Activated B cell treated with CpG ODN at 0.5 μM for 24 hours (primary cell): Measurements from ENCODE around the gene PTK7. TPM values are rescaled to one million over a fixed set of nuclear protein-coding genes. Genes with fewer than 3 reads are reported as not detected.

Experiments used
- ATAC-seq: fragments of 200-7000 bp; cut with Tn5 transposase; one replicate; pipeline ENCODE4 v1.10.0; 2021; ENCODE audit warnings: low read depth, mild to moderate bottlenecking, moderate library complexity
- CTCF ChIA-PET: fragments of 350-600 bp; sonication (Branson Sonifier 250); formaldehyde crosslinking; loops from one replicate; lab custom pipeline; 2021; ENCODE audit warnings: antibody characterized with exemption; lab: Charles Lee
- POLR2A ChIA-PET: fragments of 350-600 bp; sonication (Branson Sonifier 250); formaldehyde crosslinking; loops from one replicate; lab custom pipeline; 2021; ENCODE audit warnings: antibody characterized with exemption; lab: Charles Lee
- DNase-seq: peaks from one replicate; pipeline ENCODE4 v3.0.0; 2022
- H3K27ac Mint-ChIP-seq: one replicate; pipeline ENCODE4 v1.8.0; 2020; ENCODE audit warnings: mixed read lengths
- H3K27me3 Mint-ChIP-seq: one replicate; pipeline ENCODE4 v1.8.0; 2021; ENCODE audit warnings: mixed read lengths
- H3K36me3 Mint-ChIP-seq: one replicate; pipeline ENCODE4 v1.8.0; 2021; ENCODE audit warnings: low read depth, mixed read lengths
- H3K4me1 Mint-ChIP-seq: one replicate; pipeline ENCODE4 v1.8.0; 2021; ENCODE audit warnings: mixed read lengths
- H3K4me3 Mint-ChIP-seq: one replicate; pipeline ENCODE4 v1.8.0; 2020; ENCODE audit warnings: mild to moderate bottlenecking, mixed read lengths
- H3K9me3 Mint-ChIP-seq: one replicate; pipeline ENCODE4 v1.8.0; 2020; ENCODE audit warnings: mixed read lengths
- CTCF ChIP-seq: fragments of 200-600 bp; IDR thresholded peaks from one replicate; pipeline ENCODE4 v1.8.0; 2022; ENCODE audit warnings: antibody characterized with exemption, mild to moderate bottlenecking
- intact Hi-C: fragments of 100-400 bp; cut with micrococcal nuclease; formaldehyde crosslinking; loops from one replicate; pipeline ENCODE4 v1.15.1; 2024
- total RNA-seq: library from RNA; stranded (reverse); gene quantifications from 2 replicates; pipeline ENCODE4 v1.2.3, GENCODE V29; 2022

PTK7 gene
- total RNA-seq, 1 donor from 2014 or later: 0.82 TPM

- intact Hi-C loops: no loop called here
- POLR2A ChIA-PET: no interaction called here
- Mint-ChIP-seq H3K27me3 (no peaks in the 10 kb centered on the region), H3K36me3 (peaks cover 60% of the 10 kb centered on the region), H3K4me1 (peaks cover 24% of the 10 kb centered on the region), H3K9me3 (no peaks in the 10 kb centered on the region), H3K4me3 (no peak overlapping the region), H3K27ac (no peak overlapping the region)
- DNase-seq (no peak), ATAC-seq (no peak)
- CTCF ChIA-PET: no interaction called here
- no peak for TF ChIP-seq CTCF
These were observed 111.7 kb downstream of the PTK7 start for GRCh38 chr6:43187821-43188220.

GRCh38 chr6:43188426-43188825 is 112.3 kb downstream of the PTK7 start:
- ATAC-seq (no peak), DNase-seq (no peak)
- intact Hi-C loops: no loop called here
- CTCF ChIA-PET: no interaction called here
- Mint-ChIP-seq H3K9me3 (no peaks in the 10 kb centered on the region), H3K27me3 (no peaks in the 10 kb centered on the region), H3K27ac (no peak overlapping the region), H3K4me3 (no peak overlapping the region), H3K4me1 (peaks cover 18% of the 10 kb centered on the region), H3K36me3 (peaks cover 66% of the 10 kb centered on the region)
- POLR2A ChIA-PET: interaction anchor here (1.1 kb wide), 1 partner anchor 14 kb away, joined by 3 read pairs; no protein-coding TSS in a partner anchor
- no peak for TF ChIP-seq CTCF

- no peak for ATAC-seq
- H3K36me3 Mint-ChIP-seq: peaks cover 70% of the 10 kb centered on the region
- no peak for DNase-seq
- ChIA-PET POLR2A (interaction anchor here (1.1 kb wide), 1 partner anchor 15 kb away, joined by 3 read pairs; no protein-coding TSS in a partner anchor), CTCF (interaction anchor here (0.6 kb wide), 1 partner anchor 209 kb away, joined by 6 read pairs; no protein-coding TSS in a partner anchor)
- H3K27ac Mint-ChIP-seq: no peak overlapping the region
- no peaks in the 10 kb centered on the region for H3K9me3 Mint-ChIP-seq
- no peak overlapping the region for H3K4me3 Mint-ChIP-seq
- no peak for TF ChIP-seq CTCF
- peaks cover 9% of the 10 kb centered on the region for H3K4me1 Mint-ChIP-seq
- intact Hi-C loops: no loop called here
- no peaks in the 10 kb centered on the region for H3K27me3 Mint-ChIP-seq
These were observed 113.7 kb downstream of the PTK7 start for GRCh38 chr6:43189776-43190304.

GRCh38 chr6:43192911-43193310 is 116.8 kb downstream of the PTK7 start:
- no peak for TF ChIP-seq CTCF
- POLR2A ChIA-PET: no interaction called here
- ATAC-seq (no peak), DNase-seq (no peak)
- H3K9me3 Mint-ChIP-seq: no peaks in the 10 kb centered on the region
- intact Hi-C loops: loop anchor here (1.0 kb wide), 1 partner anchor 11 kb away; the partner anchor contains the start of gene CUL9
- H3K27ac Mint-ChIP-seq: no peak overlapping the region
- no peak overlapping the region for H3K4me3 Mint-ChIP-seq
- CTCF ChIA-PET: no interaction called here
- peaks cover 3% of the 10 kb centered on the region for H3K4me1 Mint-ChIP-seq
- H3K36me3 Mint-ChIP-seq: peaks cover 70% of the 10 kb centered on the region
- H3K27me3 Mint-ChIP-seq: no peaks in the 10 kb centered on the region

GRCh38 chr6:43193929-43194328 is 117.8 kb downstream of the PTK7 start:
- POLR2A ChIA-PET: interaction anchor here (0.6 kb wide), 1 partner anchor 303 kb away, joined by 4 read pairs; no protein-coding TSS in a partner anchor
- DNase-seq (no peak), ATAC-seq (no peak)
- peaks cover 3% of the 10 kb centered on the region for H3K4me1 Mint-ChIP-seq
- H3K27ac Mint-ChIP-seq: no peak overlapping the region
- intact Hi-C loops: no loop called here
- H3K27me3 Mint-ChIP-seq: no peaks in the 10 kb centered on the region
- no peaks in the 10 kb centered on the region for H3K9me3 Mint-ChIP-seq
- H3K36me3 Mint-ChIP-seq: peaks cover 66% of the 10 kb centered on the region
- no peak overlapping the region for H3K4me3 Mint-ChIP-seq
- TF ChIP-seq CTCF: no peak
- CTCF ChIA-PET: no interaction called here
